GM10266 (cell line): ENCODE results near the gene DVL1.

Experiments used
- DNase-seq: peaks from one replicate; pipeline ENCODE4 v3.0.0; 2012; ENCODE audit errors: extremely low spot score
- TF ChIP-seq, protein P1 (sequence below): IDR thresholded peaks from 2 replicates; pipeline ENCODE4 v1.5.1; 2012; ENCODE audit warnings: mild to moderate bottlenecking, low read depth; ENCODE audit not compliant: control insufficient read depth, insufficient read depth; ENCODE audit errors: missing control alignments

Gene DVL1

GRCh38 chr1:1306661-1307260 lies 42.5 kb downstream of the DVL1 start:
- TF ChIP-seq, protein P1, sequence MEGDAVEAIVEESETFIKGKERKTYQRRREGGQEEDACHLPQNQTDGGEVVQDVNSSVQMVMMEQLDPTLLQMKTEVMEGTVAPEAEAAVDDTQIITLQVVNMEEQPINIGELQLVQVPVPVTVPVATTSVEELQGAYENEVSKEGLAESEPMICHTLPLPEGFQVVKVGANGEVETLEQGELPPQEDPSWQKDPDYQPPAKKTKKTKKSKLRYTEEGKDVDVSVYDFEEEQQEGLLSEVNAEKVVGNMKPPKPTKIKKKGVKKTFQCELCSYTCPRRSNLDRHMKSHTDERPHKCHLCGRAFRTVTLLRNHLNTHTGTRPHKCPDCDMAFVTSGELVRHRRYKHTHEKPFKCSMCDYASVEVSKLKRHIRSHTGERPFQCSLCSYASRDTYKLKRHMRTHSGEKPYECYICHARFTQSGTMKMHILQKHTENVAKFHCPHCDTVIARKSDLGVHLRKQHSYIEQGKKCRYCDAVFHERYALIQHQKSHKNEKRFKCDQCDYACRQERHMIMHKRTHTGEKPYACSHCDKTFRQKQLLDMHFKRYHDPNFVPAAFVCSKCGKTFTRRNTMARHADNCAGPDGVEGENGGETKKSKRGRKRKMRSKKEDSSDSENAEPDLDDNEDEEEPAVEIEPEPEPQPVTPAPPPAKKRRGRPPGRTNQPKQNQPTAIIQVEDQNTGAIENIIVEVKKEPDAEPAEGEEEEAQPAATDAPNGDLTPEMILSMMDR, result no peak
- no peak for DNase-seq

DNA sequence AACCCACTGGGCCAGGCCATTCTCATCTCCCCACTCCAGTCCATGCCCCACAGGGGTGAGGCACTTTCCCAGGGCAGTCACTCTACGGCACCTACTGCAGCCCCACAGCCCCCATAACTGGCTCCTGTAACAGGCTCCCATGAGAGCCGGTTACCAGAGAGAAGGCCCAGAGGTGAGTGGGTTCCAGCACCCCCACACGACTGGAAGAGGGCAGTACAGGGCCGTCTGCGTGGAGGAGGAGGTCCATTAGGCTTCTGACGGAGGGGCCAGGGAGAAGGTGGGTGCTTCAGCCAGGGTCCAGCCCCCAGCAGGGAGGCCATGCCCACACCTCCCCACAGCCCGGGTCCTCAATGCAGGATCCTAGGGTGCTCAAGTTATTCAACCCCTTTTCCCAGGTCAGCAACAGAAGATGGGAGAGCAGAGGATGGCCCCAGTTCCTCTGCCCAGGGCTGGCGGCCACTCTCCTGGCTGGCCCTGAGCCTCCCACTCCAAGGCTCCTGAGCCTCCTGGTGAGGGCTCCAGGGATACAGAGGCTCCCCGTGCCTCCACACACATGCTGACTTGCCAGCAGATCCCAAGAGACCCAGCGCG lies 43.1 kb downstream of the DVL1 start:
- DNase-seq, result no peak
- TF ChIP-seq, protein P1, result peak; percentile 44

GRCh38 chr1:1305300-1306069 lies 43.7 kb downstream of the DVL1 start:
- peak; percentile 85 for DNase-seq
- TF ChIP-seq, protein P1, result peak; percentile 42

DNA sequence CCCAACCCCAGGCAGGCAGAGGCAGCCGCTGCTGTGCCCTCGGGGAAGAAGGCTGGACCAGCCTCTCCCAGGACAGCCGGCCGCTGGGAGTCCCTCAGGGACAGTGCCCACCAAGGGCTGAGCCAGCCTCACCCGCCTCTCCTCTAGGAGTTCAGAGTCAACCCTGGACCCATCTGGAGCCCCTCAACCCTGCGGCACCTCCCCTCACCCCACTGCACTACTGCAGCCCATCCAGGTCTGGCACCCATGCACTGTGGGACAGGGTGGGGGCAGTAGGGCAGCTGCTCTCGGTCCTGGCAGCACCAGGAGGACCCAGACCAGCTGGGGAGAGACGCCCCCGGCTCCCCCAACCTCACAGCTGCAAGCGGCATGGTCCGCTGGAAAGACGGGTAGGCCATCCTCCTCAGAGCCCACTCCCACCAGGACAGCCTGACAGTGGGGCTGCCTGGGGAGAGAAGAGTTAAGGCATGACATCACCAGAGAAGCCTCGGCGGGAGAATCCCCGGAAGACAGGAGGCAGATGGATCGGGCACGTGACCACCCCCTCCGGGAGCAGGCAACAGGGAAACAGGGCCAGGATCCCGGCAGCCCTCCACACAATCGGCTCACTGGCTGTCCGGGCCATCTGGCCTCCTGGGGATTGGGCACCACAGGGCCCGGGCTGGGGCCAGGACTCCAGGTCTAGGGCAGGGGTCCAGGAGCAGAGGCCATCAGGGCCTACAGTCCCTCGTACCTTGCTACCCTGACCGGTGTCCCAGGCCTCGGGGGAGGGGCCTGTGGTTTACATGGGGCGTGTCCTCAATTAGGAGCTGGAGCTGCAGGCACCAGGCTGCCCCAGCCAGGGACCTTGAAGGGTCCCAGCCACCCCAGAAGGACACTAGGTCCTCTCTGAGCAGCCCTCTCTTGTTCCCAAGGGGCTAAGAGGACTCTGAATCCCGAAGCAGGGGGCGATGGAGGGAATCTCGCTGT lies 44.6 kb downstream of the DVL1 start:
- TF ChIP-seq, protein P1, result no peak
- no peak for DNase-seq

DNA sequence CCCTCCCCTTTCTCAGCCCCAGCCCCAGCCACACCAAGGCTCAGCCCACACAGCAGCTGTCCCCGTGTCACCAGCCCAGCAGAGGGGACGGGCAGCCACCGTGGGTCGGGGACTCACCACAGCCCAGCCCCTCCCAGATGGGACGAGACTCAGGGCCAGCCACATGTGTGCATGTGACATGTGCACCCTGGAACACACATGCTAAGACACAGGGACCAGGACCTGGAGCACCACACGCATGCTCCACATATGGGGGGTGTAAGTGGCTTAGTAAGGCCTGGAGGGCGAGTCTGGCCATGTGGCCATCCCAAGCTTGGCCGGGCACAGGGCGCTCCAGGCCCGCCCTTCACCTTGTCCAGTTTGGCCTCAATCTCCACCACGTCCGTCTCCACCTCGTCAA lies 45.5 kb downstream of the DVL1 start:
- DNase-seq, result no peak
- TF ChIP-seq, protein P1, result no peak

DNA sequence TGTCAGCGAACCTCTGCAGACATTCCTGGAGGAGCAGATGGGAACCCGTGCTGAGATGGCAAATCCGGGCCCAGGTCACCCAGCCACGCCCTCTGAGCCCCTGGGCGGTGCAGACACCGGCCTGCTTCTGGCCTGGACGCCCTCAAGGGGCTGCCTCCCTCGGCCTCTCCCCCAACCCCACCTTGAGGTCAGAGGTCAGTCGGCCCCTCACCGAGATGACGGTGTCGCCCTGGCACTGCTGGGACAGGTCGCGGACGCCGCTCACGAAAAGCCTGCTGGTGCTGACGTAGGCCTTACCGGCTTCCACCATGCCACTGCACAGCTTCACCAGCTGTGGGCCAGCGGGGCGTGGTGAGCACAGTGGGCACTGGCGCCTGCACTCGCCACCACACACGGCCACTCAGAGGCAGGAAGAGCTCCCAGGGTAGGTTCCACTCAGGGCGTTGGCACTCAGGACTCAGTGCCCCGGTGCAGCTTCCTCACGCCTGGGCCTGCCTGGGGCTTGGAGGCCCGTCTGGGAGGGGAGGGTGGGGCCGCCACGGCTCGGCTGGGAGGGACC lies 46.2 kb downstream of the DVL1 start:
- TF ChIP-seq, protein P1, result no peak
- no peak for DNase-seq
